T follicular helper cell (primary cell): ENCODE data around the gene NXPE2.
"Not testable (repeated sequence)": the region's sequence is repeated elsewhere in the genome, so short reads cannot be mapped to it uniquely, and the experiment has no call there.

Experiments used
- DNase-seq: peaks from one replicate; pipeline ENCODE4 v3.0.0-alpha.2; 2020; ENCODE audit warnings: low read depth
- total RNA-seq, 2 experiments: gene quantifications; one replicate each; lab custom pipeline; 2026; lab: John Stamatoyannopoulos, UW

Gene NXPE2
- total RNA-seq, result 0 reads per million in 2 experiments

DNA sequence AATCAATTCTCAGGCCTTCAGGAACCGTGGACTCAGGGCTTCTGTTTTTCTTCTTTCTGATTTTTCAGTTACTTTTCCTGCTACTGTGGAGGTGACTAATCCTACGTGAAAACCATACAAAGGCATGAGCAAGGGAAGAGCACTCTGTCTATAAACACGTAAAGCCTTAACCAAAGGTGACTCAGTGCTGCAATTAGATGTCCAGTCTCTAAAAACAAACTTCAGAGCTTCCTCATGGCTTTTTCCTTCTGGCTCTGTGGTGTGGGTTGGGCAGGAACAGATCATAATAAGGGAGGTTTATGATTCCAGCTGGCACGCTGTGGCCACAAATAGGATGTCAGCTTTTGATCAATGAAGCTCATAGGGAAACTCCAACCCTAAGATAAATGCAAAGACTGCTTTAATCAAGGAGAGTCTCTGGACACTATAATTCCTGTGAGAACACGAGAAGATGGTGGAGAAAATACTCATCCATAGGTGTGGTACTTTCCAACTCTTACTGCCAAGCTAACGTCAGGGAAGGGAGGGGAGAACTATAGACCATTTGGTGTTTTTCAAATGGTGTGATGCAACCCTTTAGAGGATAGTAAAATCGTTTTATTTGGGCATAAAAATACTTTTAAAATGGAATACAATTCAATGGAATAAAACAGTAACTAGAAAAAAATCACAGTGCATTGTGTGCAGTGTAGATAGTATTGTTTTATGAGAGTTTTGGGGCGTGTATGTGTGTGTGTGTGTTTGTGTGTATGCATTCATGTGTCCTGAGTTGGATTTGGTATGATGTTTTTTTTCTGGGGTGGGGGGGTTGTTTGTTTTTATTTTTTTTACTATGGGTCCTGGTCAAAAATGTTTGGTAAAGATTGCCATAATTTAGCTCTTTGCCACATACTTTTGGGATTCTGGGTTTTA, at the start of gene NXPE2:
Gene NXPE2 (plus strand): TSS at position 403 of the 912 bp plus-strand sequence. CDS start 49 bp downstream, at position 452.
- DNase-seq, result no peak

DNA sequence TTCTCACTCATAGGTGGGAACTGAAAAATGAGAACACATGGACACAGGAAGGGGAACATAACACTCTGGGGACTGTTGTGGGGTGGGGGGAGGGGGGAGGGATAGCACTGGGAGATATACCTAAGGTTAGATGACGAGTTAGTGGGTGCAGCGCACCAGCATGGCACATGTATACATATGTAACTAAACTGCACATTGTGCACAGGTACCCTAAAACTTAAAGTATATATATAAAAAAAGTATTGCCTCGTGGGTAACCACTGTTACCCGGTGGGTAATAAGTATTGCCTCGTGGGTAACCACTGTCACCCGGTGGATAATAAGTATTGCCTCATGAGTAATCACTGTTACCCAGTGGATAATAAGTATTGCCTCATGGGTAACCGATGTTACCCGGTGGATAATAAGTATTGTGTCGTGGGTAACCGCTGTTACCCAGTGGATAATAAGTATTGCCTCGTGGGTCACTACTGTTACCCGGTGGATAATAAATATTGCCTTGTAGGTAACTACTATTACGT, 46.8 kb upstream of the NXPE2 start:
- DNase-seq, result not testable (repeated sequence)

DNA sequence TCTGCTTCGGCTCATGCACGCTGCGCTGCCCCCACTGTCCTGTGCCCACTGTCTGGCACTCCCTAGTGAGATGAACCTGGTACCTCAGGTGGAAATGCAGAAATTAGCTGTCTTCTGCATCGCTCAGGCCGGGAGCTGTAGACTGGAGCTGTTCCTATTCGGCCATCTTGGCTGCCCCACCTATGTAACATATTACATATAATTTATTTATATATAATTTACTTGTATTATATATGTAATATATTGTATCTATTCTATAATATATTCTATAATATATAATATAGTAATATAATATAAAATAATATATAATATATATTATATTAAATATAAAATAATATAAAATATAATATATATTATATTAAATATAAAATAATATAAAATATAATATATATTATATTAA, 38.9 kb upstream of the NXPE2 start:
- not testable (repeated sequence) for DNase-seq

DNA sequence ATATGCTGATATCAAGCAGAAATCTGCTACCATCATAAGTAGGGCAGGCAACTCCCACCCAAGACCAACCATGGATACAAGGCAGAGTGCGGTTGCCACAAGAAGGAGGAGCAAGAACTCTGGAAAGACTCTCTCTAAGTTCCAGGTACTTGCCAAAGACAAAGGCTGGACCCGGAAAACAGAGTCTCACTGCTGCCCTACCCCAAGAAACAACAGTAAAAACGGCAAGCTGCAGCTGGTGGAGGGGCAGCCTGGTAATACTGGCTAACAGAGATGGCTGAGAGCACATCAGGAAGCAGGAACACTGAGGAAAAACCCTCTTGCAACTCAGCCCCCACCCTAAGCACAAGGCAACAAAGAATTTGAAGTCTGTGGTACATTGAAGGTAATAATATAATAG, 27.7 kb upstream of the NXPE2 start:
- no peak for DNase-seq

DNA sequence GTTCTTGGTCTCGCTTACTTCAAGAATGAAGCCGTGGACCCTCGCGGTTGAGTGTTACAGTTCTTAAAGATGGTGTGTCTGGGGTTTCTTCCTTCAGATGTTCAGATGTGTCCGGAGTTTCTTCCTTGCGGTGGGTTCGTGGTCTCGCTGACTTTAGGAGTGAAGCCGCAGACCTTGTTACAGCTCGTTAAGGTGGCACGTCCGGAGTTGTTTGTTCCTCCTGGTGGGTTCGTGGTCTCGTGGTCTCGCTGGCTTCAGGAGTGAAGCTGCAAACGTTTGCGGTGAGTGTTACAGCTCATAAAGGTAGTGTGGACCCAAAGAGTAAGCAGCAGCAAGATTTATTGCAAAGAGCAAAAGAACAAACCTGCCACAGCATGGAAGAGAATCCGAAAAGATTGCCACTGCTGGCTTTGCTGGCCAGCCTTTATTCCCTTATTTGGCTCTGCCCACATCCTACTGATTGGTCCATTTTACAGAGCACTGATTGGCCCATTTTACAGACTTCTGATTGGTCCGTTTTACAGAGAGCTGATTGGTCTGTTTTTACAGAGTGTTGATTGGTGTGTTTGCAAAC, 27.1 kb upstream of the NXPE2 start:
- DNase-seq, result no peak

DNA sequence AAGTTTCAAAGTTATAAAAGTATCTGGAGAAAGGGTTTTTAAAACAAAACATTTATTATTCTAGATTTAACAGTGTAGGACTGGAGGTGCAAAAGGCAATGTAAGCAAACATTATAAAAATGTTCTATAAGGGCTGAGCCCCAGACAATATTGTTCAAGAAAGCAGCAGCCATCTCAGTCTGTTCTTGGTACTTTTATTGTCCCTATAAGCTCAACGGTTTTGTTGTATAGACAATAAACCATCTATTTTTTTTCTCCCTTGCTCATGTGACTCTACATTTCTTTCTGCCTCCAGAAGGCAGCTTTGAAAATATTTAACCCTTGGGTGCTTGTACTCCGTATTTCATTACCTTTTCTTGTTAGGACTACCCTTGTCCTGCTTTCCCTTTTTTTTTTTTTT, 25.2 kb upstream of the NXPE2 start:
- no peak for DNase-seq

DNA sequence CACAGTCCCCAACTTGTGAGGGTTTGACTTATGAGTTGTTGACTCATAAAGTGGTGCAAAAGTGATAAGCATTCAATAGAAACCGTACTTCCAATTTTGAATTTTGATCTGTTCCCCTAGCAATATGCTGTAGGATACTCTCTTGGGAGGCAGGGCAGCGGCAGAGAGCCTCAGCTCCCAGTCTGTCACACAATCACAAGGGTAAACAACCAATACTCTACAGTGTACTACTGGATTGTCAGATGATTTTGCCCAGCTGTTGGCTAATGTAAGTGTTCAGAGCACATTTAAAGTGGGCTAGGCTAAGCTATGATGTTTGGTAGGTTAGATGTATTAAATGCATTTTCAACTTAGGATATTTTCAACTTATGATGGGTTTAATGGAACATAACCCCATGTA, 13.7 kb upstream of the NXPE2 start:
- no peak for DNase-seq

DNA sequence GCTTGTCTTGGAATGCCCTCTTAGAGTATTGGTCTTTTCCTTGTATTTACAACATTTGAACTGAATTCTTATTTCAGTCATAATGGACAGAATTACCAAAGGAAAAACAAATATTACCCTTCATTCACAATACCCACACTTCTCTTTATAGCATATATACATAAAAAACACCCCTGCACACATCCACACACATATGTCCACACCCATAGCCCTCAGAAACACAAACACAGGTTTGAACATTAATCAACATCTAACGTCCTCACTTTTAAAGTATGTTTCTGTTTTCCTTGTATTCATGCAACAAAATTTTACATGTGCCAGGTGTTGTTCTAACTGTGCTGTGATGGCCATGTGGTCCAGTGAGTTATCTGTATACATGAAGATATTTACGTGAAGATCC, 11.6 kb upstream of the NXPE2 start:
- DNase-seq, result no peak

DNA sequence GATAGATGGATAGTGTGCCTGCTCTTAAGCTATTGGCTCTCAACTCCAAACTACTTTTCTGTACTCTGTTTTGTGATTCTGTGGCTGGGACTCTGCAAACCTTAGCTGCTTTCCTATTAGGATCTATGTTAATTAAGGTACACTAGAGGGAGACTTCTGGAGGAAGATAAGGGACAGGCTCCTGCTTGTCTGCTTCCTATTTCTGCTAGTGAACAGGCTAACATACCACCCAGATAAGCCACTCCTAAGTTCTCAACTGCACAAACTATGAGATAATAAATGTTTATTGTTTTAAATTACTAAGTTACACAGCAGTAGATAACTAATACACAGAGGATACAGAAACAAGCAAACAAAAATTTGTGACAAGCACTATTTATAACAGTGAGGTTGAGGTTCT, 10.2 kb upstream of the NXPE2 start:
- DNase-seq, result no peak

DNA sequence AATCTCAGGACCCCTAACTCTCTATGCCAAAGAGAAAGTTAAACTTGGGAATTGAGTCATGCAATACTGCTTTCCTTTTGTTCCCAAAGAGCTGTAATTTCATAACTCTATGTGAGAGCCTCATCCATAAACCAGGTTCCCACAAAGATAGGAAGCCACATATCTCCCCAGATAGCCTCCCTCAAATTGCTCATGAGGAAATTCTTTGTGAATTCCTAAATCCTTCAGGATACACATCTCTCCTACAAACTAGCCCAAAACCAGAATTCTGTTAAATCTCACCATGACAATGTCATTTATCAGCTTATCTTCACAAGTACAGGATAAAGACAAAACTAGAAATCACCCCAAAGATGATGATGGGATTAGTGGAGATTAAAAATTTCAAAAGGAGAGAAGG, 4.7 kb upstream of the NXPE2 start:
- DNase-seq, result no peak

DNA sequence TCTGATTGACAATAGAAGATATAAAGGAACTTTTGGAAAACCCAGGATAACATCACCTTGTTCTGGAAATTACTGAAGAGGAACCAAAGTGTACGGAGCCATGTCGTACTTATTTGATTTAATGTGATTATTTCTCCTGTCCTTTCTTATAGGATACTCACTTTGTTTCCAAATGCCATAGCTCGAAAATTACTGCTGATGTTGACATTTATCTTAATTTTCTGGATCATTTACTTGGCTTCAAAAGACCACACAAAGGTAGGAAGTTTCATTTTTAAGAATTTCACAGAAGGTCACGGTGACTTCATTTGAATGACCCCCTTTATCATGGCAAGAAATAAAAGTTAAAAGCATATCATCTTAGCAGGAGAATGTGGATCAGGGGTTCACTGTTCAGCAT, 1.2 kb downstream of the NXPE2 start:
- no peak for DNase-seq

DNA sequence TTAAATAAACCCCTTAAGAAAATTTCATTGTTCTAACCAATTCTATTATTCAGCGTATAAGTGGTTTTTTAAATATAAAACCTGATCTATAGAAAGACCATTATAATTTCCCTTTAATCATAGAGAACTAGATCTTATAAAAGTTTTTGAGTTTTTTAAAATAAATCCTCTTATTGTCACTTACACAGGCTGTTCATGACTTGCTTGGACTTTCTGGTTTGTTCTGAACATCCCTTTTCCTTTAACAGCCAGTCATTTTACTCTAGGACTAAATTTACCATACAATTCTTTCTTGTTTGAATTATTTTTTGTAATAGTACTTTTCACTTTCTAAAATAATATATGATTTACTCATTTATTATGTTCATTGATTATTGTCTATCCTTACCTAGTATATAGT, 4.7 kb downstream of the NXPE2 start:
- DNase-seq, result no peak

DNA sequence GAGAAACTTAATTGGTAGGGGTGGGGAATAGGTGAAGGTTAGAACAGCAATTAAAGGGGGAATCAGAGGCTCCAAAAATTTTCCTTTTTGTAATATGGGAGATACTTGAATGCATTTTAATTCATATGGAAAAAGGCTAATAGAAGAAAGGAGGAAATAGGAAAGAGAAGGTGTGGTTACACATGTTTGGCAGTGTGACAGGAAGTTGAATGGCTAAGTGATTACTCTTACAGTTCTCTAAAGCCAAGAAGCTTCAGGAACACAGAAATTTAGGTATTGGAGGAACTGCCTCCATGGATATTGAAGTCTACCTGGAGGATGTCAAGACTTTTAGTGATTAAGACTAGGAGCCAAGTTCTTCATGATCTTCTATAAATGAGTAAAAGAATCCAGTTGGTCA, 6.3 kb downstream of the NXPE2 start:
- DNase-seq, result no peak

DNA sequence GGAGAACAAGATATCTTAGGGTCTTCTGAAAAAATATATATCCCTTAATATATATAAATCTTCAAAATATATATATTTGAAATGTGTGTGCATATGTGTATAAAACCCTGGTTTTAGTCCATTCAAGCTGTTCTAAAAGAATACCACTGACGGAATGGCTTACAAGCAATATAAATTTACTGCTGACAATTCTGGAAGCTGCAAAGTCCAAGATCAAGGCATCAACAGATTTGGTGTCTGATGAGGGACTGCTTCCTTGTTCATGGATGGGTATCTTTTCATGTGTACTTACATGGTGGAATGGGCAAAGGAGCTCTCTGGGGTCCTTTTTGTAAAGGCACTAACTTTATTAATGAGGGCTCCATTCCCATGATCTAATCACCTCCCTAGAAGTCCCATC, 6.8 kb downstream of the NXPE2 start:
- no peak for DNase-seq

DNA sequence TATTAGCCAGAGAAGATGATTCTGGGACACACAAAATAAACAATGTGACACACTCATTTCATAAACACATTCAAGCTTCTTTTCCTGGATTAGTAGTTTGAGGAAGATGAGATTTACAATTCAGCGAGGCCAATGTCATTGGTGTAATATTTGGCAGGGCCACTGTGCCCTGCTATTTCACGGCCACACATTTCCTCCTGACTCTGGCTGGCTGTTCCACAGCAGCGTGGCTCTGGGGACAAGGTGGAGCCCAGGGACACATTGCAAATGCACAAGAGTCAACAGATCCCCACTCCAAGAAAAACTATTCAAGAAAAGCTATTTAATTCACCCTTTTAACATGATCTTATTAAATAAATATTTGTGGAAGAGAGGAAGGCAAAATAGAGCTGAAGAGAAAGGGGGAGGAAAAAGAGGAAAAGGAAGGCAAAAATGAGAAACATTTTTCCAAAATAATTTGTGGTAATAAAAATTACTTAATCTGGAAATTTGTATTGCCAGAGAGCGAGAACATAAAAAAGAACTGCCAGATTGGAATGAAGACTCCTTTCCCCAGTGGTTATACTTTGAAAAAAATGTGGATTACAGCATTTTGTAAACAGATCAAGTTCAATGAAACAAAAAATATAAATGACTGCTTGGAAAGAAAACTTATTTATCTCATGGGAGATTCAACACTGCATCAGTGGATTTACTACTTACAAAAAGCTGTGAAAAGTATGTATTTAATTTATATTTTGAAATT, 27.1 kb downstream of the NXPE2 start:
- DNase-seq, result no peak

DNA sequence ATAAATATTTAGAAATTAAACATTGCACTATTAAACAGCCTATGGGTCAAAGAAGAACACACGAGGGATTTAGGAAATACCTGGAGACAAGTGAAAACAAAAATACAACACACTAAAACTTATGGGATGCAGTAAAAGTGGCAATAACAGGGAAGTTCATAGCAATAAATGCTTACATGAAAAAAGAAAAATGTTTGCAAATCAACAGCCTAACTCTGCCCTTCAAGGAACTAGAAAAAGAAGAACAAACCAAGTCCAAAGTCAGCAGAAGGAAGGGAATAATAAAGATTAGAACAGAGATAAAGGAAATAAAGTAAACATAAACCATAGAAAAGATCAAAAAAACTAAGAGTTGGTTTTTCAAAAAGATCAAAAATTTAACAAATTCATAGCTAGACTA, 31.6 kb downstream of the NXPE2 start:
- no peak for DNase-seq

DNA sequence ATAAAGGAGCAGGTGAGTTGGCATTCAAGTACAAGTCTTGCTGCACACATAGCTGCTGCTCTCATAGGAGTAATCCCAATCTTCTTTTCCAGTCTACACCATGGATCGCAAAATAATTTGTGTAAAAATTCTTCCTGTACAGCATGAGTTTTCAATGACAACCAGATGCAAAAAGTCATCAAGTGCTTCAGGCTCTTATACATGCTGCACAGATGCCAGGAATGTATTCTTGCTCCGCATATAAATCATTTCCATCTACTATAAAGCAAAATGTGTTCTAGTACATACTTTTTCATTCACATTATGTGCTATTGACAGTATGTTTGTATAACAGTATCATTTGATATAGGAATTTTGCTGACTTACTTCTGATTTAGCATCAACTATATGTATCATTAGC, 35.4 kb downstream of the NXPE2 start:
- no peak for DNase-seq

DNA sequence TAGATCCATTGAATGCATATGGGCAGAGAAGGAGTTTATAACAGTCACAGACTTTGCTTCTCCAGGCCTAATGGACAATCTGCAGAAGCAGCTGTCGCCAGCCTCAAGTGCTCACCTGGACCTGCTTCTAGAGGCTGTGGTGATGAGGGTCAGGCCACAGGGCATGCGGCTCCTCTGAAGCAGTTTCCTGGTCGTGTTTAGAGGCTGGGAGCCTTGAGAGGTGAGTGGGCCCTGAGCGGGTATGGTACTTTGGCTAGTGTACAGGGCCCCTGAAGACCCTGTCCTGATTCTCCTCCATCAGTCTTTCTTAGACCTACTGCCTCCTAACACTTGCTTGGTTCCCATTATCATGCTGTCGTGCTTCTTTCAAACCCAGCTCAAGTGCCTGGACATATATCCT, 41.2 kb downstream of the NXPE2 start:
- no peak for DNase-seq

DNA sequence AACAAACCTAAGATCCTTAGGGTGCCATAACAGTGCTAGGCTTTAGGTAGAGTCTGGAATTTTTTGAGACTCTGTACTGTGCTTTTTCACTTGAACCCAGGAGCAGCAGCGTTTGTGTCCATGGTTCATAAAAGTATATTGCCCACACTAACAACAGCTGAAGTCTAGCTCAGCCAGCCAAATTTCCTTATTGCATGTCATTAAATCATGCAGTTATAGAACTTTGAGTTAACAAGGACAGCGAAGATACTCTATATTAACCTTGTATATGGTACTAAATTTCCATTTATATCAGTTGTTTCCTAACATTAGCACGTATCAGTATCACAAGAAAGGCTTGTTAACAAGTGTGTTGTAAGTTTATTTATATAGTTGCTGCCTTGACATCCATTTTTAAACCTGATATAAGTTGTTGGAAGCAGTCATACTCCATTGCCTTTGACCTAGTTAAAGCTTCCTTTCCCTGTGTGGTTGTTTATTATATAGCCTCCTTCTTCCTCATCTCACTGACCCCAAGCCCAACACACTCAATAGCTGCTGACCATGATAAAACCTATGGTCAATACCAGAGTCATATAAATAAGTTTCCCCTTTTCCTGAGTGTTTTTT, 46.7 kb downstream of the NXPE2 start:
- no peak for DNase-seq

DNA sequence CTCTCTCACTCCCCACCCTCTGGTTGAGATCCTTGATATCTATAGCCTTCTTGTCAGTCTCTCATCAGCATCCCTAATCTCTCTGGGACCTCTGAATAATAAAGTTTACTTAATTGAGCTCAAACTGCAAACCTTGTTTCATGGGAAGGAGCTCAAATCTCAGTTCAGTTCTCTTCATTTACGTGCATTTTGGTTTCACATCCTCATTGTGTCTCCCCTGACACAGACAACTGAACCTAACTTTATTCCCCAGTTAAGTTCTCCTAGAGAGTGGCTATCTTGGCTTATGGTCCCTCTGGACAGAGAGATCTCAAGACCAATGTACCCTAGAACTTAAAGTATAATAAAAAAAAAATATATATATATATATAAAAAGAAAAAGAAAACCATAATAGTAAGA, 47.3 kb downstream of the NXPE2 start:
- no peak for DNase-seq

DNA sequence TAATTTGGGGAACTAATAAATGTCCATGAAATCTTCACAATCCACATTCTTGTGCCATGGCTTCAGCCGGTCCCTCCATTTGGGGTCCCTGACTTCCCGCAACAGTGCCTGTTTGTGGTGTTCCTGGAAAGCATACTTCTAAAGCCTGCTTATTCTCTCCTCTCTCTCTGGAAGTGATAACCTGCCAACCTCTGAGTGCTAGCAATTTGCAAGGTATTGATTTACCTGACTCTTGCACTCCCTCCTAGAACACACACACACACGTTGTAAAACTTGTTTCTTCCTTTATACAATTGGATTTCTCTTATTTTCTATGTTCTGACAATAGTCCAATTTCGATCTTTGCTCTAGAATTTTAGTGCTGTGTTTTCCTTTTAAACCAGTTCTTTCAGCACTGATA, 58.5 kb downstream of the NXPE2 start:
- DNase-seq, result no peak

DNA sequence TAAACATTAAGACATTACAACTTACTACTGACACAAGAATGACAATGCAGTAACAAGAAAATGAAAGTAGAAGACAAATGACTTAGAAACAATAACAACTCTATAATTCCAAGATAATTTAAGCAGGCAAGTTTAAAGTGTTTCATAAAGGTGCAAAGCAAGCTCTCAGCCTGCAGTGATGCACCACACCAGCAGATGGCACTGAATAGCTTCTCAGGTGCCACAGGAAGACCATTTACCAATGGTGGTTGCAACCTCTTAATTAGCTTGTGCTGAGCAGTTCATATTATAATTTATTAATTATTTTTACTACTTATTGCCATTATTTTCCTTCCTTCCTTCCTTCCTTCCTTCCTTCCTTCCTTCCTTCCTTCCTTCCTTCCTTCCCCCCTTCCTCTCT, 60.6 kb downstream of the NXPE2 start:
- no peak for DNase-seq
